ENCODE results near the gene AADAC.

GRCh38 chr3:151811474-151811873, 2.4 kb upstream of the AADAC start:
- TF ChIP-seq CTCF (IDR thresholded peaks at IDR 0.05) (no peak), ZFX (IDR thresholded peaks at IDR 0.05; ENCODE audit: borderline replicate concordance) (no peak)
